NCI-H187 (cell line): ENCODE data around the gene USH1G.

Source experiments
- DNase-seq, 2 experiments: peaks; one replicate each; lab custom pipeline; 2025; lab: John Stamatoyannopoulos, UW

The USH1G gene

GRCh38 chr17:74954115-74954514 lies 31.1 kb upstream of the USH1G start:
- no peak for DNase-seq

GRCh38 chr17:74953134-74953687 lies 30.2 kb upstream of the USH1G start:
- no peak for DNase-seq

GRCh38 chr17:74952431-74953133 lies 29.5 kb upstream of the USH1G start:
- DNase-seq: no peak

GRCh38 chr17:74951680-74952421 lies 28.8 kb upstream of the USH1G start:
- DNase-seq: no peak

- DNase-seq: no peak
These were observed 28.0 kb upstream of the USH1G start for GRCh38 chr17:74951065-74951464.

DNA sequence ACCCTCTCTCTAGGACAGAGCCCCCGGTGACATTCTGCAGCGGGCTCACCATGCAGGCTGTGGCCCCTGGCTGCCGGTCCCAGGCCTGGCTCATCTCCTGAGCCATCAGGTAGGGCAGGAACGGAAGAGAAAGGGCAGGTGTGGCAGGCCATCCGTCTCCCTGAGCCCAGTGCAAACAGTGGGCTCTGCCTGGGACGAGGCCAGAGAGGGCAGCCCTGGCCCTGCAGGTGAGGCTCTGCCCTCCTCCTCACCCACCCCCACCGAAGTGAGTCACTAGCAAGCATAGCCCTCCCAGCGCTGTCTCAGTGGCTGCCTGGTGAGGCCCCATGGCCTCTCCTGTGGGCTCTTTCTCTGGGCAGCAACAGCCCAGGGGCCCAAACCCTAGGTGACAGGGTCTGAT lies 27.2 kb upstream of the USH1G start:
- DNase-seq: no peak

DNA sequence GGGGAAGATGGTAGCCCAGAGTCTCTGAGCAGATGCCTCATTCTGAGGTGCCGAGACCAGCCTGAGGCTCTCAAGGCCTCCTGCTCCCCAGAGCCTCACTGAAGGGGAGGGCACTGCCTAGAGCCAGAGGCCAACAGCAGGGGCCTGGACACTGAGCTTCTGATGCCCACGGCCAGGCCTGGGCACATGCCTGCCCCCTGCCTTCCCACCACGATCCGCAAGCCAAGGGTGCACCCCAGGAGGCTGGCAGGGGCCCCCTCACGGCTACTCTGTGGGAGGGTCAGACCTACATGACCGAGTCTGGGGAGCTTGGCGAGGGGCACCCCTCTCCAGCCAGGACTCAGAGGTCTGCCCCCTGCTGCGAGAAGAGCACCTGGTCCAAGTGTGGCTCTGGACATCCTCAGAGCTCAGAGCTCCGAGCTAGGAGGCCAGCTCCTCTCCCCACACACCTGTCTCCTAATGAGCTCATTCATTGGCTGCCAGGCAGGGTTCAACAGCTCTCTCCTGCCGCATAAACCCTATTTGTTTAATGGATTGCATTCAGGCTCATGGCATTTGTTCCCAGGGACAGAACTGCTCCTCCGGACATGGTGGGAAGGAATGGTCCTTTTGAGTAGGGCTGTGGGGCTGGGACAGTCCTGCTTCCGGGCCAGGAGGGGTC lies 26.5 kb upstream of the USH1G start:
- DNase-seq: no peak

DNA sequence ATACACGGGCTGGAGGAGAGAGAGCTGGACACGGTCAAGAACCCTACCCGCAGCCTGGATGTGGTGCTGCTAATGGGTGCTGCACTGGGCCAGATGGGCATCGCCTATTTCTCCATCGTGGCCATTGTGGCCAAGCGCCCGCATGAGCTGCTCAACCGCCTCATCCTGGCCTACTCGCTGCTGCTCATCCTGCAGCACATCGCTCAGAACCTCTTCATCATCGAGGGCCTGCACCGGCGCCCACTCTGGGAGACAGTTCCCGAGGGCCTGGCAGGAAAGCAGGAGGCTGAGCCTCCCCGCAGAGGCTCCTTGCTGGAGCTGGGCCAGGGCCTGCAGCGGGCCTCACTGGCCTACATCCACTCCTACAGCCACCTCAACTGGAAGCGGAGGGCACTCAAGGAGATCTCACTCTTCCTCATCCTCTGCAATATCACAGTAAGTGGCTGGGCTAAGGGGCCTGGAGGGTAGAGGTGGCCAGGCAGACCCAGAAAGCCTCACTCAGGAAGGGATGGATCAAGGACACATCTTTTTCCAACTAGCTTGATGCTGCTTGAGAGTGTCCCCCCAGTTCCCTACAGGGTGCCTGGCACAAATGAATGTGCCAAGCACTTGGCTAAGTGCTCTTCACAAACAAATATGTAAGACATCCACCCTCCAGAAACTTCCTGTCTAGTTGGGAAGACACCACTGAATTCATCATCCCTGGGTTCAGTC lies 24.1 kb upstream of the USH1G start:
- no peak for DNase-seq

DNA sequence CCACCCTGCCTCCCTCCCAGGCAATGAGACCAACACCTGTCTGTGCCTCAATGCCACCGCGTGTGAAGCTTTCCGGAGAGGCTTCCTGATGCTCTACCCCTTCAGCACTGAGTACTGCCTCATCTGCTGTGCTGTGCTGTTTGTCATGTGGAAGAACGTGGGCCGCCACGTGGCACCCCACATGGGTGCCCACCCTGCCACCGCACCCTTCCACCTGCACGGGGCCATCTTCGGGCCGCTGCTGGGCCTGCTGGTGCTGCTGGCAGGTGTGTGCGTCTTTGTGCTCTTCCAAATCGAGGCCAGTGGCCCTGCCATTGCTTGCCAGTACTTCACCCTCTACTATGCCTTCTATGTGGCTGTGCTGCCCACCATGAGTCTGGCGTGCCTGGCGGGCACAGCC lies 23.6 kb upstream of the USH1G start:
- DNase-seq: no peak

- no peak for DNase-seq
These were observed 22.5 kb upstream of the USH1G start for GRCh38 chr17:74945543-74945942.

- DNase-seq: no peak
These were observed 20.9 kb upstream of the USH1G start for GRCh38 chr17:74943808-74944522.

DNA sequence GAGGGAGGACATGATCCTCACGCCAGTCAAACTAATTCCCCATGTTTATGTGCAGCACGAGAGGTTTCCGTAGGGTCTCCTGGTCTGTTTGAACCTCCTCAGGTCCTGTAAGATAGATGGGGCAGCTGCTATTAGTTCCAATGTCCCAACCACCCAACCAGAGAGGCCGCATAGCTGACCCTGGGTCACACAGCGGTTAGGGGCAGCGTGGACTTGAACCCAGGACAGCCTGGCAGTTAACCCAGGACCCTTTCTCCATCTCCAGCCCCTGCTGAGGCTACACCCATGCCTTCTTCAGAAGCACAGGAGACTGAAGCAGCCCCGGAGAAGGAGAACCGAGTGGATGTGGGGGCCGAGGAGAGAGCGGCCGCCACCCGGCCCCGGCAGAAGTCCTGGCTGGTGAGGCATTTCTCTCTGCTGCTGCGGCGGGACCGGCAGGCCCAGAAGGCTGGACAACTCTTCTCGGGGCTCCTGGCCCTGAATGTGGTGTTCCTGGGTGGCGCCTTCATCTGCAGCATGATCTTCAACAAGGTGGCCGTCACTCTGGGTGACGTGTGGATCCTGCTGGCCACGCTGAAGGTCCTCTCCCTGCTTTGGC lies 18.2 kb upstream of the USH1G start:
- DNase-seq: no peak

- DNase-seq: no peak
These were observed 16.5 kb upstream of the USH1G start for GRCh38 chr17:74939534-74939933.

DNA sequence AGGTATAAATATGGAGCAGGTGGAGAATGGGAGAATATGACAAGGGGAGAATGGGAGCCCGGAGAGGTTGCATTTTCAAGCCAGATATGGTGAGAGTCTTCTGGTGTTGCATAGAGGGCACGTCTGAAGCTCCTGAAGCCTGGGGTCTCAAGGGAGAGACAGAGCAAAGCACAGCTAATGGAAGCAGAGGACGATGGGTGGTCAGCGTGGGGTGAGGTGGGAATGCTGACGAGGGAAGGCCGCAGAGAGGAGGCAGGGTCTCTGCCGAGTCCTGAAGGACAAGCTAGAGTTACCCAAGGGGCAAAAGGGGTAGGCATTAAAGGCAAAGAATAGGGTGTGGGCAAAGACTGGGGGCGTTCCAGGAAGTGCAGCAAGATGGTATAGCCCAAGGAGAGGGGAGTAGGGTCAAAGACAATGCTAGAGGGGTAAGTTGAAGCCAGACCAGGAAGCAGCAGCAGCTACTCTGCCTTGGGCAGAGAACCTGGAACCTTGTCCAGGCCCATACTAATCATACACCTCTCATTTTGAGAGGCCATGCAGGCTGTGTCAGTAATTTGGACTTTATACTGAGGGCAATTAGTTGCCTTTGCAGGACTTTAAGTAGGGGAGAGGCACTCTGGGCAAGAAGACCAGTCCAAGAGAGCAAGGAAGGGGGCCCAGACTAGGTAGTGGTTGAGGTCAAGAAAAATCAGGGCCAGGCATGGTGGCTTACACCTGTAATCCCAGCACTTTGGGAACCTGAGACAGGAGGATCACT lies 15.3 kb upstream of the USH1G start:
- no peak for DNase-seq

DNA sequence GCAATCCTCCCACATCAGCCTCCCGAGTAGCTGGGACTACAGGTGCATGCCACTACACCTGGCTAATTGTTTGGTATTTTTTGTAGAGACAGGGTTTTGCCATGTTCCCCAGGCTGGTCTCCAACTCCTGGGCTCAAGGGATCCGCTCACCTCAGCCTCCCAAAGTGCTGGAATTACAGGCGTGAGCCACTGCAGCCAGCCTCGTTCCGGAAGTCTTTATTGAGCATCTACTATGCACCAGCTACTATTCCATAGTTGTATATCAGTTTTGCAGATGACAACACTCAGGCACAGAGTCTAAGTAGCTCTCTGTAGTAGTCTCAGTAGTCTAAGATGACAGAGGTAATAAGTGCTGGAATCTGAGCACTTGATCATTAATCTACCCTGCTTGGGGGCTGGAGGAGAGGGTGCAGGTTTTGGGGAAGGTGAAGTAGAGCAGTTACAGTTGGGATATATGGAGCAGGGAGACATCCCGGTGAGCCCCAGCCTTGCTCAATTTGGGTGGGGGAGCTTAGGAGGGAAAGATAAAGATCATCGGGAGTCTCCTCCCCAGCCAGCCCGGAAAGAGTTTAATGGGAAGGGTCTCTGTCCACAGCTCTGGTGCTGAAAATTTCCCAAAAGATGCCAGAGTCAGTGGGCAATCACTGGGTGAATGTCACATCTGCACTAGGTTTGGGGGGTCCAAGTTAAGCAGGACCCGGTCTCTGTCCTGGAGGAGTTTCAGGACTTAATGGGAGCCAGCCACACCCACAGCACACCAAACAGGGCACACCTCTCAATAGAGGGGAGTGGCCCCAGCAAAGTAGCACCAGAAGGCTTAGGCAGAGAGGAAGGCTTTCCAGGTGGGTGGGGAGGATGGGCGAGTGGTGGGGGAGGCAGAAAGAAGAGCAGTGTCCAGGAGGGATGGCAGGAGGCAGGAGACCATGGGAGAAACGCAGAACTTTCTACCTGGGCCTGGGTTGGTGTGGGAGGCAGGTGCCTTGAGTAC lies 14.3 kb upstream of the USH1G start:
- DNase-seq: no peak

DNA sequence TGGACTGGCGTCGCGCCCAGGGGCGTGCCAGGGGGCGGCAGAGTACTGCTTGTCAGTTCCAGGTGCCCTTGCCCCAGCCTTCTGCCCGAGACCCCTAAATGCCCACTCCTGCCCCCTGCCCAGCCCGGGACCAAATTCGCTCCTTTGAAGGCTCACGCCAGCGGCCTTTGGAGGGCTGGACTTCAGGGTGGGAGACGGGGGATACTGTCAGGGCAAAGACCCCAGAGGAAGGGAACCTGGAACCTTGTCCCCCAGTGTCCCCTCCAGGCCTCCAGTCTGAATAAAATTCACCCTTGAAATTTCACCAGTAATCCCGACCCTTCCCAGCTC lies 13.4 kb upstream of the USH1G start:
- DNase-seq: no peak

GRCh38 chr17:74935585-74936469 lies 12.8 kb upstream of the USH1G start, which contains the start of gene OTOP3:
Gene OTOP3 (plus strand): TSS chr17:74935898. CDS start chr17:74935922, 24 bp downstream.
- DNase-seq: no peak

DNA sequence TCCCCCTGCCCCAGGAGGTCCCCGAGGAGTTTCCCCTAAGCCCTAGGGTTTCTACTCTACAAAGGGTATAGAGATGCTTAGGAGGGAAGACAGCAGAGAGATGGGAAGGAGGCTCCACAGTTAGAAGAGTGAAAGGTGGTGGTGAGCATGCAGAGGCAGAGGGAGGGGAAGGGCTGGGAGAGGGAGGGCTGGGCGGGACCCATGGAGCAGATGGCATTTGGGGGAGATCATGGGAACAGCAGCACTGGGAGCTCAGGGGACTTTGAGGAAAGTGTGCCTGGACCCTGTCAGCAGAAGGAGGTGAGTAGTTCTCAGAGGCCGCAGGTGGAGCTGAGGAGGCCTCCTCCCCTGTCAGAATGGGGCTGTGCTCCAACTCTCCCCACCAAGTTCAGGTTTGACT lies 12.0 kb upstream of the USH1G start:
- no peak for DNase-seq
